GM21619 (cell line): Measurements from ENCODE around the gene SELENOO.
A peak's percentile ranks its signal among the peaks of the same experiment; 100 is the strongest.
"Not testable (repeated sequence)": the region's sequence is repeated elsewhere in the genome, so short reads cannot be mapped to it uniquely, and the experiment has no call there.

Experiments used
- ATAC-seq: cut with Tn5 transposase; IDR thresholded peaks from one replicate; pipeline ENCODE4 v1.9.1; 2021; ENCODE audit not compliant: unreplicated experiment

The SELENOO gene, protein sequence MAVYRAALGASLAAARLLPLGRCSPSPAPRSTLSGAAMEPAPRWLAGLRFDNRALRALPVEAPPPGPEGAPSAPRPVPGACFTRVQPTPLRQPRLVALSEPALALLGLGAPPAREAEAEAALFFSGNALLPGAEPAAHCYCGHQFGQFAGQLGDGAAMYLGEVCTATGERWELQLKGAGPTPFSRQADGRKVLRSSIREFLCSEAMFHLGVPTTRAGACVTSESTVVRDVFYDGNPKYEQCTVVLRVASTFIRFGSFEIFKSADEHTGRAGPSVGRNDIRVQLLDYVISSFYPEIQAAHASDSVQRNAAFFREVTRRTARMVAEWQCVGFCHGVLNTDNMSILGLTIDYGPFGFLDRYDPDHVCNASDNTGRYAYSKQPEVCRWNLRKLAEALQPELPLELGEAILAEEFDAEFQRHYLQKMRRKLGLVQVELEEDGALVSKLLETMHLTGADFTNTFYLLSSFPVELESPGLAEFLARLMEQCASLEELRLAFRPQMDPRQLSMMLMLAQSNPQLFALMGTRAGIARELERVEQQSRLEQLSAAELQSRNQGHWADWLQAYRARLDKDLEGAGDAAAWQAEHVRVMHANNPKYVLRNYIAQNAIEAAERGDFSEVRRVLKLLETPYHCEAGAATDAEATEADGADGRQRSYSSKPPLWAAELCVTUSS

GRCh38 chr22:50200461-50201190 lies at the start of gene SELENOO:
TSS of gene SELENOO (plus strand) at chr22:50201011. CDS start at chr22:50201037, 26 bp downstream.
- ATAC-seq = peak; percentile 71

DNA sequence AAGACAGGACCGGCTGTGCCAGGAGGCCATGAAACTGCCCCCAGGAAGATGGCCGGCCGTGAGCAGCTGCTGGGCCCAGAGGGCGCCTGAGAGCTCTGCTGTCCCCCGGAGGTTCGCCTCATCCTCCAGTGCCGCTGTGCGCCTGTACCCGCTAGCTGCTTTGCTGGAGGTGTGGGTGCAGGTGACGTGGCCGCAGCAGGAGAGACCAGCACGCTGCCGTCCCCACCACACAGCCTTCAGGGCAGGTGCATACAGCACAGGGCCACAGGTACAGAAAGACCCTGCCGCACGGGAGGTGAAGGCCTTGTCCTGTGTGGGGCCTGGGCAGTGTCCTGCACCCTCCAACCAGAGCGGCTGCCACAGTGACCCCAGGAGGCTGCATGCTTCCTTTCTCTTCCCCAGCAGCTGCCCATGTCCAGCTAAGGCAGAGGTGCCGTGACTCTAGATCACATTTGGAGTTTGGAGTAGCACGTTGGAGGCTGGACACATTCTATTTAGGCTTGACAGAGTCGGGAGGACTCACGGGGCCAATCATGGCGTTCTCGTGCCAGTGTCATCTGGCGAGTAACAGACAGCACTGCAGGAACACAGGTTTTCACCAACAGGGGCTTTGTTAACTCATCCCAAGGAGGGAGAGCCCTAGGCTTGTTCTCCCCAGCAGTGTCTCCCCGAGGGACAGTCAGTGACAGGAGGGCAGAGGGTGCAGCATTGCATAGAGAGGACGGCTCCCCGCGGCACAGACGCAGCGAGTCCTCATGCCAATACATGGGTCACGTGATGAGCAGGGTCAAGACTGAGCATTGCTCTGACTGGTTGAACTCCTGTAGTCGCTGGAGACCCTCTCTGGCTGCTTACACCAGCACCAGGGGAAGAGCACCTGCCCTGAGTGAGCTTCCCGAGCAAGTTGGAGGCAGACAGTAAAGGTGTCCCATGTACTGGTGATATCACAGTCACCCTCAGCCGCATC lies 49.0 kb upstream of the SELENOO start:
- no peak for ATAC-seq

DNA sequence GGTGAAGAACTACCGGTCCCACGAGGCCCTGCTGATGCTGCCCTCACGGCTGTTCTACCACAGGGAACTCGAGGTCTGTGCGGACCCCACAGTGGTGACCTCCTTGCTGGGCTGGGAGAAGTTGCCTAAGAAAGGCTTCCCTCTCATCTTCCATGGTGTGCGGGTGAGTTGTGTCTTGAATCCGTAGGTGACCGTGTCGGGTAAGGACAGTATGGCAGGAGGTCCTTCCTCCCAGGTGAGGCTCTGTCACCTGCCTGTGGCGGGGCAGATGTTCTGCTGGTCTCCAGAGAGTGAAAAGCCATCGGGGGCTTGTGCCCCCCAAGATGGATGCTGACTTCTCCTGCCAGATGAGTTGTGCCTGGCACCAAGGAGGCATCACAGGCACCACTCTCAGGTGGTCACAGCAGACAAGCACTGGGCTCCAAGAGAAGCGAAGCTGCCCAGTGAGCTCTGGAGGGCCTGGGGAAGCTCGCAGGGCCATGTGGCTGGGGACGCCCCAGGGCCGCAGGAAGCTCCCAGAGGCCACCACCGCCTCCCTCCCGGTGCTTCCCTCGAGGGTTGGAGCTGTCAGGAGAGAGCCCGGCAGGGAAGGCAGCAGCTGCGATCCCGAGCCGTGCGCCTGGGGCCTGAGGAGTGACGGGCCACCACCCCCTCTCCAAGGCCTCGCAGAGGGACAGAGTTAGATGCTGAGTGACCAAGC lies 47.6 kb upstream of the SELENOO start:
- no peak for ATAC-seq

- ATAC-seq = no peak
These were observed 47.1 kb upstream of the SELENOO start for GRCh38 chr22:50153756-50154140.

- ATAC-seq = no peak
These were observed 43.0 kb upstream of the SELENOO start for GRCh38 chr22:50157709-50158375.

GRCh38 chr22:50160947-50161346 lies 39.9 kb upstream of the SELENOO start:
- no peak for ATAC-seq

DNA sequence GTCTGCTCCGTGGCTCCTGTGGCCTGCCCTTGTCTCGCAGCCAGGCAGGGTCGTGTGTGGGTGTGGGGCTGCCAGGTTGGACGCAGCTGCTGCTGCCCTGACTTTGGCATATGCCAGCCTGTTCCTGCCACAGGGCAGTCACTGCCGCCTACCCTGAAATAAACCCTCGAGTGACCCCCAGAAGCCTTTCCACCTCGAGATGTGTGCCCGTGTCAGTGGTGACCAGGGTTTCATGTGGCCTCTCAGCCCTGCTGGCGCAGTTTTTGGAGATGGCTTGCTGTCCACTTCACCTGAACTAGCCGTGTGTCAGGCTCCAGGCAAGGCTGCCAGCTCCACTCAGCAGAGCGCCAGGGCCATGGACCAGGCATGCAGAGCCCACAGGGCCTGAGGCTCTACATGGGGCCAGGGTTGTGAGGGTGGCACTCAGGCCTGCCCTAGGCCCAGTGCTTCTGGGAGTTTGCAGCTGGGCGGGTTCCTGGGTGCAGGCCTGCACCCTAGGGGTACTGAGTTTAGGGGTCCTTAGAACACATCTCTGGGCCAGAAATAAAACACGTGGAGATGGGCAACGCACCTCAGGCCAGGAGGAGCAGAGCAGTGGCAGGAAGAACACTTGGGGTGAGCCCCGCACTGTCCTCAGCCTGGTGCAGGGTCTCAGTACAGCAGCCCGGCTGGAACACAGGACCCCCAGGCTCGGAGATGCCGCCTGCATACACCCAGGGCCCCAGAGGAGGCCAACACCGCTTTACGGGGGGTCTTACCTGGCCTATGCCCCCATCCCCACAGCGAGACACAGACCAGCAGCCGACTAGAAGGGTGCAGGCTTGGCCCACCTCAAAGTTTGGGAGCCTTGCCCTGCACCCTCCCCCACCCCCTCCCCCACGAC lies 39.1 kb upstream of the SELENOO start:
- no peak for ATAC-seq

GRCh38 chr22:50162391-50162956 lies 38.3 kb upstream of the SELENOO start:
- ATAC-seq = no peak

GRCh38 chr22:50165436-50166123 lies 35.2 kb upstream of the SELENOO start:
- ATAC-seq = no peak

- no peak for ATAC-seq
These were observed 32.9 kb upstream of the SELENOO start for GRCh38 chr22:50167689-50168489.

DNA sequence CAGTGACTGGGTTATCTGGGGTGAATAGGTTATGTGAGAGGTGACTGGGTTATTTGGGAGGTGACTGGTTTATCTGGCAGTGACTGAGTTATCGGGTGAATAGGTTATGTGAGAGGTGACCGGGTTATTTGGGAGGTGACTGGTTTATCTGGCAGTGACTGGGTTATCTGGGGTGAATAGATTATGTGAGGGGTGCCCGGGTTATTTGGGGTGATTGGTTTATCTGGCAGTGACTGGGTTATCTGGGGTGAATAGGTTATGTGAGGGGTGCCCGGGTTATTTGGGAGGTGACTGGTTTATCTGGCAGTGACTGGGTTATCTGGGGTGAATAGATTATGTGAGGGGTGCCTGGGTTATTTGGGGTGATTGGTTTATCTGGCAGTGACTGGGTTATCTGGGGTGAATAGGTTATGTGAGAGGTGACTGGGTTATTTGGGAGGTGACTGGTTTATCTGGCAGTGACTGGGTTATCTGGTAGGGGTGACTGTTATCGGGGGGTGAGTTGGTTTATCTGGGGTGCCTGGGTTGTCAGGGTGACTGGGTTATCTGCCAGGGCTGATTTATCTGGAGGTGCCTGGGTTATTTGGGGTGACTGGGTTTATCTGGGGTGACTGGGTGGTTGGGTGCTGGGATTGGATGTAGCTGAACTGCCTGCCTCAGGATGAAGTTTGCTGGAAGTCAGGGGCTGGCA lies 32.2 kb upstream of the SELENOO start:
- not testable (repeated sequence) for ATAC-seq

GRCh38 chr22:50169181-50169759 lies 31.5 kb upstream of the SELENOO start:
- ATAC-seq = no peak

DNA sequence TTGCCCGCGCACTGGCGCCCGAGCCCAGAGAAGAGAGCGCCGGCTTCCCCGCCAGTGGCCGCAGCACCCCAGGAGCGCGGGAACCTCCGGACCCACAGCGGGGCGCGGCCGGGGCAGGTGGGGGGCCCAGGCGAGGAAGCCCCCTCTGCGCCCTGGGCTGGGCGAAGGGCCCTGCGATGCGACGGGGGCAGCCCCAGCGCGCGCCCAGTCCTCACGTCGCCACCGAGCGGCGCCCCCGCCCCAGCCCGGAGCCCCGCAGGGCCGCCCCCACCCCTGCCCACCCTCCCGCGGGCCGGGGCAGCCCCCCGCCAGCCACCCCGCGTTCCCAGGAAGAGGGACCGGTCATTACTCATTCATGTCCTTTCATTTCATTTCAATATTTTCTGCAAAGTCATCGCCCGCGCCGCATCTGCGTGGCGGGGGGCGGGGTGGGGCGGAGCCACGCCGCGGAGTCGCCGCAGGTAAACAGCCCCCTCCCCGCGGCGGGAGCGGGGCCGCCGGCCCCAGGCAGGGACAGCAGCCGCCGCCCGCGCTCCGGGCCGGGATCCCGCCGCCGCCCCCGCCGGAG lies 31.0 kb upstream of the SELENOO start:
- ATAC-seq = no peak

GRCh38 chr22:50170453-50171318 lies 30.1 kb upstream of the SELENOO start, which contains the start of gene PANX2:
TSS of gene PANX2 (plus strand) at chr22:50170731. CDS start at chr22:50170731, 0 bp downstream.
- no peak for ATAC-seq
